SH-SY5Y (cell line): Measurements from ENCODE around the gene ADGRL1.

Source experiments
- GATA2 ChIP-seq: IDR thresholded peaks from 2 replicates; pipeline ENCODE4 v1.6.1; 2011; ENCODE audit warnings: mild to moderate bottlenecking, low read depth, low read length
- GATA3 ChIP-seq: IDR thresholded peaks from 2 replicates; pipeline ENCODE4 v1.6.1; 2011; ENCODE audit warnings: low read depth, mild to moderate bottlenecking, low read length, moderate library complexity

GRCh38 chr19:14198384-14199376 lies 7.3 kb downstream of the ADGRL1 start:
- TF ChIP-seq GATA3 (no peak), GATA2 (no peak)
